Erythroblast (primary cell): ENCODE measurements around the gene PCED1B.

Source experiments
- GATA1 ChIP-seq: IDR thresholded peaks from 2 replicates; pipeline ENCODE4 v1.6.1; 2011; ENCODE audit warnings: low read depth, mild to moderate bottlenecking, control low read depth, low read length, moderate library complexity
- POLR2A ChIP-seq: IDR thresholded peaks from 2 replicates; pipeline ENCODE4 v1.6.1; 2011; ENCODE audit warnings: mild to moderate bottlenecking, low read length

DNA sequence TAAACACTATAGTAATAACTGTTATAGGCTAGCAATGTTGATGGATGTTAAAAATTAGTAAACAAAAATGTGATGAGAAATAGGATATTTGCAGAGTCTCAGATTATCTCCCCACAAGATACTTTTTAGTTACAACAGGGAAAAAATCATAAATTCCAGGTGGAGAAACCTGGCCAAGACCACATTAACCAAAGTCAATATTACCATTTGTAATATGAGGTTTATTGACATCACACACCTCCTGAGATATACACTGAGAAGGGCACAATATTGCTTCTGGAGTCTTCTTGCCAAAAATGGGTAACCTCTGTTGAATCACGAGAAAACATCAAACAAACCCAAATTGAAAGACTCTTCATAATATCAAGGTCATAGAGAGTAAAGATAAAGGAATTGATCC, 72.7 kb downstream of the PCED1B start:
- TF ChIP-seq POLR2A (no peak), GATA1 (no peak)
